ENCODE measurements around the gene ANKIB1. TPM values are rescaled to one million over a fixed set of nuclear protein-coding genes. Genes with fewer than 3 reads are reported as not detected.
"Not testable (repeated sequence)": the region's sequence is repeated elsewhere in the genome, so short reads cannot be mapped to it uniquely, and the experiment has no call there.

Gene ANKIB1
- total RNA-seq, 1 experiment from 2014 or later = 24.4 TPM

DNA sequence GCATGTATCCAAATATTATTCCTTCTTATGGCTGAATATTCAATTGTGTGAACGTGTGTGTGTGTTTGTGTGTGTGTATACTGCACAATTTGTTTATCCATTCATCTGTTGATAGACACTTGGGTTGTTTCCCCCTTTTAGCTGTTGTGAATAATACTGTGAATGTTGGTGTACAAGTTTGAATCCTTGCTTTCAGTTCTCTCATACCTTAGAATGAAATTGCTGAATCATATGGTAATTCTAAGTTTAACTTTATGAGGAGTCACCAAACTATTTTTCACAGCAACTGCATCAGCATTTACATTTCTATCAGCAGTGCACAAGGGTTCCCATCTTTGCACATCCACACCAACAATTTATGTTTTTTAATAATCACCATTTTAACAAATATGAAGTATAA lies 114.6 kb downstream of the ANKIB1 start:
- in situ Hi-C loops (cut with HindIII; ENCODE audit: low pct_unique_long_range_greater_than_20kb, low sequenced_read_pairs) = no loop called here
- DNase-seq (ENCODE audit: low read depth) = no peak

GRCh38 chr7:92362131-92362530 lies 116.4 kb downstream of the ANKIB1 start:
- no peak for DNase-seq (ENCODE audit: low read depth)
- in situ Hi-C loops (cut with HindIII; ENCODE audit: low pct_unique_long_range_greater_than_20kb, low sequenced_read_pairs) = no loop called here

- no peak for DNase-seq (ENCODE audit: low read depth)
- in situ Hi-C loops (cut with HindIII; ENCODE audit: low pct_unique_long_range_greater_than_20kb, low sequenced_read_pairs) = no loop called here
Observed at GRCh38 chr7:92366730-92367129, 121.0 kb downstream of the ANKIB1 start.

- in situ Hi-C loops (cut with HindIII; ENCODE audit: low pct_unique_long_range_greater_than_20kb, low sequenced_read_pairs) = no loop called here
- DNase-seq (ENCODE audit: low read depth) = no peak
Observed at GRCh38 chr7:92368741-92369140, 123.0 kb downstream of the ANKIB1 start.

GRCh38 chr7:92375013-92375412 lies 129.2 kb downstream of the ANKIB1 start:
- in situ Hi-C loops (cut with HindIII; ENCODE audit: low pct_unique_long_range_greater_than_20kb, low sequenced_read_pairs) = no loop called here
- DNase-seq (ENCODE audit: low read depth) = no peak

- no peak for DNase-seq (ENCODE audit: low read depth)
- in situ Hi-C loops (cut with HindIII; ENCODE audit: low pct_unique_long_range_greater_than_20kb, low sequenced_read_pairs) = no loop called here
Observed at GRCh38 chr7:92391071-92391470, 145.3 kb downstream of the ANKIB1 start.

DNA sequence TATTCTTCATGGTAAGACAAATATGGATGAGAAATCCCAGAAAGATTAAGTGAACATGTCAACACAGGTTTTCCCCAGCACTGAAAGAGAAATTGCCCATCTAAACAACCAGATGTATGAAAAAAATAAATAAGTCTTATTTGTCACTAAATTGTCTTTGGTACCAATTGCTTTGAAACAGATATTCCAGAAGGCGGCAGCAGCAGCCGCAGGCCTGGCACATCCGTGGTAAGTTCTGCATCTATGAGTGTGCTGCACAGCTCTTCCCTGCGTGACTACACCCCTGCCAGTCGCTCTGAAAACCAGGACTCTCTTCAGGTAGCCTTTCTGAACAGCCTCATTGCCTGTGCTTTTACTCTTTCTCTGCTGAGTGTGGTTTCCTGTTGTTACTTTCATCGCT lies 151.8 kb downstream of the ANKIB1 start:
- DNase-seq (ENCODE audit: low read depth) = no peak
- in situ Hi-C loops (cut with HindIII; ENCODE audit: low pct_unique_long_range_greater_than_20kb, low sequenced_read_pairs) = no loop called here

- in situ Hi-C loops (cut with HindIII; ENCODE audit: low pct_unique_long_range_greater_than_20kb, low sequenced_read_pairs) = no loop called here
- no peak for DNase-seq (ENCODE audit: low read depth)
Observed at GRCh38 chr7:92400013-92400412, 154.2 kb downstream of the ANKIB1 start.

DNA sequence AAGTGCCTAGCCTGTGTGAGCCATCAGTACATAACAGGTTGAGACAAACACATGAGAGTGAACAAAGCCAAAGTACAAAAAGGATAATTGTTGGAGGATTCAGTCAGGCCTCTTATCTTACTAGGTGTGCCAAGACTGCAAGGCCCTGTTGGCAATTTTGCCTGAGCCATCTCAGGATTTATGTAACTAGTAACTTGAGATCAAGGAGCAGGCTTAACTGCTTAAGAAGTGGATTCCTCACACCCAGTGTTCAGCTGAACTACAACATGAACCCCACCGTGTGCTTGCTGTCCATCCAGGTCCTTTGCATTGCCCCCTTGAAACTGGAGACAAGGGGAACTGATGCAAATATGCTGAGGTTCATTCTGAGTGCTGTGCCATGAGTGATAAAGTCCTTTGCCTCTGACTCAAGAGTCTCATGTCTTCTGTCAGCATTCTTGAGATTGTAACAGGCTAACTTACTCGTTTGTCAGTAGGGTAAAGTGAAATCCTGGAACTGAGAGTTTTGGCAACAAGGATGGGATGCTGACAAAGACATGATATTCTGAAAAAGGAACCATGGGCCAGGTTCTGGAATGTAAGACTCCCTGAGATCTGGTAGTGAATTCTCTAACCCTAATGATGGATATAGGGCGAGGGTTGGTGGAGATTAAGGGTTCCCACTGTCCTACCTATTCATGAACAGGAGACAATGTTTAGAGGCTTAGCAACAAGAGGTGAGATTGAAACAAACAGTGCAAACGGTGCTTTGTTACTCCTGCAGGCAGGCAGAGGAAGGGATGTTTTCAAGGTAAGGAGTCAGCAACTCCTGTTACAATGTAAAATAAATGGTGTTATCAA lies 157.4 kb downstream of the ANKIB1 start:
- DNase-seq (ENCODE audit: low read depth) = no peak
- in situ Hi-C loops (cut with HindIII; ENCODE audit: low pct_unique_long_range_greater_than_20kb, low sequenced_read_pairs) = no loop called here

DNA sequence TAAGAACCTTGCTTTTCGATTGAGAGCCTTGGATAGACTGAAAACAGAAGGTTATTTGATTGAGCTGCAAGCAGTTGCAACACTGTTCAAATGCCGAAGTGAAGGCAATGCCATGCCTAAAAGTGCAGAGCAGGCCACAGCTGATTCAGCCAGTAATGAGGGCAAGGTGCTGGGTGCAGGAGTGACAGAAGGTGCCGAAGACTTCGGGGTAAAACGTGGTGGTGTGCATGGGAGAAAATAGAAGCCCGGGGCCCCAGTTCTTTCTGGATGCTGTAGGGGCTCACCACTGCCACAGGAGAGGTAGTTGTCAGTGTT lies 157.9 kb downstream of the ANKIB1 start:
- DNase-seq (ENCODE audit: low read depth) = no peak
- in situ Hi-C loops (cut with HindIII; ENCODE audit: low pct_unique_long_range_greater_than_20kb, low sequenced_read_pairs) = no loop called here

GRCh38 chr7:92404170-92404614 lies 158.4 kb downstream of the ANKIB1 start:
- in situ Hi-C loops (cut with HindIII; ENCODE audit: low pct_unique_long_range_greater_than_20kb, low sequenced_read_pairs) = no loop called here
- DNase-seq (ENCODE audit: low read depth) = no peak

- in situ Hi-C loops (cut with HindIII; ENCODE audit: low pct_unique_long_range_greater_than_20kb, low sequenced_read_pairs) = no loop called here
- DNase-seq (ENCODE audit: low read depth) = no peak
Observed at GRCh38 chr7:92409357-92409756, 163.6 kb downstream of the ANKIB1 start.

- DNase-seq (ENCODE audit: low read depth); in situ Hi-C loops (cut with HindIII; ENCODE audit: low pct_unique_long_range_greater_than_20kb, low sequenced_read_pairs): not testable (repeated sequence)
Observed at GRCh38 chr7:92410162-92410561, 164.4 kb downstream of the ANKIB1 start.

DNA sequence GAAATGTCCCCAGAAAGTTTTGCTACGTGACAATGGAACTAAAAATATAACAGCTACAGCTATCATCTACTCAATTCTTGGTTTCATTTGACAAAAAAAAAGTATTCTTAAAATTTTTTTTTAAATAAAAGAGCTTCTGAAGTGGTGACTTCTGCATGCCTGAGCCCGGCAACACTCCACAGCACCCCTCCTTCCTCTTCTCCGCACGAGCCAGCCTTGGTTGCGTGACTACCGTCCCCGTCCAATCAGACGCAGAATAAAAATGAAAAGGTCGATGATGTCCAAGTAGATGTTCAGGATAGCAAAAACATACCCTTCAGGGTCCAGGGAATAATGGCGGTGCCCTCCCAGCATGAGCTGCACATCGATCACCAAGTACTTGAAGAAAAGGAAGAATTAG lies 167.0 kb downstream of the ANKIB1 start:
- no peak for DNase-seq (ENCODE audit: low read depth)
- in situ Hi-C loops (cut with HindIII; ENCODE audit: low pct_unique_long_range_greater_than_20kb, low sequenced_read_pairs) = no loop called here

- in situ Hi-C loops (cut with HindIII; ENCODE audit: low pct_unique_long_range_greater_than_20kb, low sequenced_read_pairs) = no loop called here
- no peak for DNase-seq (ENCODE audit: low read depth)
Observed at GRCh38 chr7:92413550-92413949, 167.8 kb downstream of the ANKIB1 start.

DNA sequence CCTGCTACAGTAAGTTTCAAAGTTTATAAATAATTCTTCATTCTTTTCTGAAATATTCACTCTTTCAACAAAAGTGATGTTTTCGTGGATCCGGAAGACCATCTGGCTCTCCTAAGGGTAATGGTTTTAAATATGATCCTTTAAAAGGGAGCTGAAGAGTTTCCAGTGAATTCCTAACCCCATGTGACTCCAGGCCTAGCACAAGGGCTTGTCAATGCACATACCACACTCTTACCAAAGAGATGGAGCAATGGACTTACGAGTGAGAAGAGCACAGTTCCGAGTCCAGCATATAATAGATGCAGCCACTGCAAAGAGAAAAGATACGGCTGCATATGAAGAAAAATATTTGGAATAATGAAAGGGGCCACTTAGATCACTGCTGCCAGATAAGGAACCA lies 169.5 kb downstream of the ANKIB1 start:
- in situ Hi-C loops (cut with HindIII; ENCODE audit: low pct_unique_long_range_greater_than_20kb, low sequenced_read_pairs) = no loop called here
- DNase-seq (ENCODE audit: low read depth) = no peak

DNA sequence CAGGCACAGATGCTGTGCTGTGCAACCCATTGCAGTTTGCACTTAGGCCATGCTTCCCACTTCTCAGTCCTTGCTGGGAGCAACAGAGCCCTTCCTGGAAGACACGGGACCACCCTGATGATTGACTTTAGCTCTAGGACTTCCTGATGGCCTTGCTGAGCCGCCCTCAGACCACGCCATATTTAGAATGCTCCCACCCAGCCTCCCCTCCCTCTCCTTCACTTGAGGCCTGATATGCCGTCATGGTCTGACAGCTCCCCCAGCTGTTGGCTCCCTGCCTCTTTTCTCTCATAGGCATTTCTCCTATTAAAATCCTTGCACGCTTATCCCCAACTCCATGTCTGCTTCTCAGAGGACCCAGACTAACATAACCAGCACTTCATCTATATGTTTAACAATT lies 172.1 kb downstream of the ANKIB1 start:
- no peak for DNase-seq (ENCODE audit: low read depth)
- in situ Hi-C loops (cut with HindIII; ENCODE audit: low pct_unique_long_range_greater_than_20kb, low sequenced_read_pairs) = no loop called here

DNA sequence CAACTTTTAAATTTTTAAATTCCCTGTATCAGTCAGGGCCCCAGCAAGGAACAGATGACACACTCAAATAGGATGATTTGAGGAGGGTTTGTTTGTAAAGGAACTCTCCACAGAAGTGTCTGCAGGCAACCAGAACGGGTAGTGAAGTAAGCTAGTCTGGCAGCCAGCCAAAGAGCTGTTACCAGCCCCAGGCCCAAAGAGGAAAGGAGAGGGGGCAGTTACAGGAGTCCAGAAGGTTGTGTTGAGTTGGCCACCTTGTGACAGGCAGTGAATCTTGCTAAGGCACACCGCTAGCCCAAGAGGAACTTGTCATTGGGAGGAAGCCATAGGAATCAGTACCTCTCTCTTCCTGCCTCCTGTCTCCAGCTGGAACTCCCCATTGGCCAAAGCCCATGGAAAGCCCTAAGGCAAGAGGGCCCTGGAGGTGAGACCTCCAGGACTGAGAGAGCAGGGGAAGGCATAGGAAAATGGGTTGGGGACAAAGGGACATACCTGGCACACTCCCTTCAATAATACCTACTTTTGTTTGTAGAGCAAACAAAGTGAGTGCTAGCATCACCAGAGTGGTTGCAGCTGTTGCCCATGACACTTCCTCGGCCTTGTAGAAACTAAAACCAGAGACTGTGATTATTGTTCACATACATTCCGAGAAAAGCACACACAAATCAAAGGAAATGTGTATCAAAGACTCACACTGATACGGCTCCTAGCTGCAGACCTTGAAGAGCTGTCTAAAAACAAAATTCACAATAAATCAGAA lies 176.1 kb downstream of the ANKIB1 start:
- DNase-seq (ENCODE audit: low read depth) = peak; percentile 2
- in situ Hi-C loops (cut with HindIII; ENCODE audit: low pct_unique_long_range_greater_than_20kb, low sequenced_read_pairs) = no loop called here

DNA sequence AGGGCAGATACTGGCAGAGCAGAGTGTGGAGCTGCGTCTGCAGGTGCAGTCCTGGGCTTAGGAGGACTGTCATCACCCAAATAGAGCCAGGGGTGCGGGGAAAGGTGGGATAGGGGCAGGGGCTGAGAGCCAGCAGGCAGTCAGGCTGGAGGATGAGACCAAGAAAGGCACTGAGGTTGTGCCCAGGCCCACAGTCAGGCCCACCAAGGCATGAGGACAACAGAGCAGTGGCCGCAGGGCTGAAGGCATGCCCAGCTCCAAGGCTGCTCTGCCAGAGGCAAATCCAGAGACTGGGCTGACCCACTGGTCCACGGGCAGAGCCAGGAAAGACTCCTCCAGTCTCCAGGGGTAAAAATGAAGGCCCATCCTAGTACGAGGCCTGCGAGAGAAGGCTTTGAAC lies 177.2 kb downstream of the ANKIB1 start:
- in situ Hi-C loops (cut with HindIII; ENCODE audit: low pct_unique_long_range_greater_than_20kb, low sequenced_read_pairs) = no loop called here

GRCh38 chr7:92423710-92424131 lies 177.9 kb downstream of the ANKIB1 start:
- no peak for DNase-seq (ENCODE audit: low read depth)
- in situ Hi-C loops (cut with HindIII; ENCODE audit: low pct_unique_long_range_greater_than_20kb, low sequenced_read_pairs) = no loop called here

More for the DNA sequence above, 177.2 kb downstream of the ANKIB1 start:
- DNase-seq (ENCODE audit: low read depth) = no peak

Measured in Caki2 (cell line).